ENCODE measurements around the gene SPAG5. TPM values are rescaled to one million over a fixed set of nuclear protein-coding genes. Genes with fewer than 3 reads are reported as not detected.

SPAG5 gene
- total and polyA plus RNA-seq, 9 of the 15 experiments (the other 6 are each of a cell fraction or from before 2014, with no cell fraction given), result 94.4 to 286 (median 151) TPM

- no peak for TF ChIP-seq TRIM28 (IDR thresholded peaks at IDR 0.05)
- peak; percentile 75 for TF ChIP-seq CREM (IDR thresholded peaks at IDR 0.05; ENCODE audit: low read depth)
- TF ChIP-seq CREB1 (IDR thresholded peaks at IDR 0.05), result peak; percentile 38; the same call in 1 of the 2 replicates
- no peak for TF ChIP-seq CREB1 (CRISPR knock-in tag; IDR thresholded peaks at IDR 0.05)
- no peak for TF ChIP-seq PHF8 (IDR thresholded peaks at IDR 0.05; ENCODE audit: borderline replicate concordance, low read length)
- no peak for TF ChIP-seq ZNF699 (CRISPR knock-in tag; IDR thresholded peaks at IDR 0.05; ENCODE audit: insufficient replicate concordance)
- peak; percentile 58 to 70 for TF ChIP-seq E2F6 (IDR thresholded peaks at IDR 0.05; ENCODE audit: borderline replicate concordance in 1 of 2, extremely low read depth in 1 of 2, insufficient read depth in 1 of 2, insufficient read length in 1 of 2, low read depth in 1 of 2, low read length in 1 of 2, poor library complexity in 1 of 2, severe bottlenecking in 1 of 2)
- peak; percentile 82 to 87 for TF ChIP-seq MNT (conservative IDR thresholded peaks at IDR 0.05)
- peak; percentile 73; the same call in 1 of the 2 replicates for TF ChIP-seq ZFX (CRISPR knock-in tag; IDR thresholded peaks at IDR 0.05)
- TF ChIP-seq POLR2AphosphoS5 (IDR thresholded peaks at IDR 0.05; ENCODE audit: control insufficient read depth, insufficient read depth, low read depth, low read length), result peak; percentile 18; the same call in 1 of the 2 replicates
- 0 out of 2 replicates have a peak, but pooled peaks have one; percentile 2 for TF ChIP-seq MTA3 (IDR thresholded peaks at IDR 0.05; ENCODE audit: borderline replicate concordance)
- no peak for TF ChIP-seq PCBP1 (IDR thresholded peaks at IDR 0.05; ENCODE audit: low read depth, low read length, poor library complexity, severe bottlenecking)
- peak; percentile 39 for TF ChIP-seq SAP30 (IDR thresholded peaks at IDR 0.05; ENCODE audit: borderline replicate concordance, insufficient read depth, low read depth, low read length, poor library complexity, severe bottlenecking)
- TF ChIP-seq KDM4B (IDR thresholded peaks at IDR 0.05; ENCODE audit: borderline replicate concordance in 2 of 2, low read depth in 1 of 2), result 0 out of 4 replicates have a peak, but pooled peaks of 1 of the 2 experiments have one; percentile 17
- TF ChIP-seq NKRF (IDR thresholded peaks at IDR 0.05; ENCODE audit: borderline replicate concordance), result 0 out of 2 replicates have a peak, but pooled peaks have one; percentile 26
- peak; percentile 33; the same call in 1 of the 2 replicates for TF ChIP-seq MYC (IDR thresholded peaks at IDR 0.05; ENCODE audit: low read depth, low read length)
- no peak for TF ChIP-seq MYC (CRISPR knock-in tag; IDR thresholded peaks at IDR 0.05; ENCODE audit: borderline replicate concordance, low read depth)
- TF ChIP-seq ZNF431 (CRISPR knock-in tag; IDR thresholded peaks at IDR 0.05), result 0 out of 2 replicates have a peak, but pooled peaks have one; percentile 21
- TF ChIP-seq FOXK2 (conservative IDR thresholded peaks at IDR 0.05 in 1 of 2, IDR thresholded peaks at IDR 0.05 in 1 of 2; ENCODE audit: low read depth in 2 of 2), result peak; percentile 85 to 91
- peak; percentile 36 to 45; a peak in 1 of 4 replicates for TF ChIP-seq SIN3A (IDR thresholded peaks at IDR 0.05; ENCODE audit: borderline replicate concordance in 2 of 2, control insufficient read depth in 1 of 2, low read depth in 2 of 2, low read length in 2 of 2)
- TF ChIP-seq HEY1 (CRISPR knock-in tag; IDR thresholded peaks at IDR 0.05; ENCODE audit: borderline replicate concordance), result no peak
These were observed 28.0 kb downstream of the SPAG5 start (continued) for GRCh38 chr17:28570716-28571360.

All from K562 (cell line).